T1000 (cell line): ENCODE data around the gene MPP4.

ENCODE experiments used
- DNase-seq: peaks from one replicate; lab custom pipeline; 2025; ENCODE audit warnings: mixed read lengths; lab: John Stamatoyannopoulos, UW

MPP4 gene

GRCh38 chr2:201698588-201699226 lies at the start of gene MPP4:
Gene MPP4, minus strand, starts transcription at chr2:201698644. Its CDS starts 4,690 bp downstream, at chr2:201693954.
- DNase-seq, result no peak

GRCh38 chr2:201746551-201746950 lies 48.1 kb upstream of the MPP4 start:
- DNase-seq, result no peak

- DNase-seq, result no peak
These were observed 37.0 kb upstream of the MPP4 start for GRCh38 chr2:201735486-201735885.

GRCh38 chr2:201734111-201734510 lies 35.7 kb upstream of the MPP4 start:
- no peak for DNase-seq

GRCh38 chr2:201733544-201733943 lies 35.1 kb upstream of the MPP4 start:
- no peak for DNase-seq

- no peak for DNase-seq
These were observed 32.3 kb upstream of the MPP4 start for GRCh38 chr2:201730651-201731285.

GRCh38 chr2:201715459-201715858 lies 17.0 kb upstream of the MPP4 start:
- no peak for DNase-seq

GRCh38 chr2:201712726-201713125 lies 14.3 kb upstream of the MPP4 start:
- DNase-seq, result no peak

GRCh38 chr2:201709747-201710146 lies 11.3 kb upstream of the MPP4 start:
- no peak for DNase-seq

GRCh38 chr2:201709049-201709448 lies 10.6 kb upstream of the MPP4 start:
- no peak for DNase-seq

GRCh38 chr2:201707753-201708152 lies 9.3 kb upstream of the MPP4 start:
- no peak for DNase-seq

GRCh38 chr2:201707142-201707541 lies 8.7 kb upstream of the MPP4 start:
- no peak for DNase-seq

- no peak for DNase-seq
These were observed 6.1 kb upstream of the MPP4 start for GRCh38 chr2:201704536-201704935.

GRCh38 chr2:201701646-201702045 lies 3.2 kb upstream of the MPP4 start:
- DNase-seq, result no peak

- DNase-seq, result no peak
These were observed 972 bp upstream of the MPP4 start for GRCh38 chr2:201699416-201699815.

GRCh38 chr2:201697899-201698298 lies 545 bp downstream of the MPP4 start:
- DNase-seq, result no peak

- peak; percentile 48 for DNase-seq
These were observed 2.2 kb downstream of the MPP4 start for GRCh38 chr2:201696151-201696659.

GRCh38 chr2:201685156-201685555 lies 13.3 kb downstream of the MPP4 start:
- DNase-seq, result no peak

- no peak for DNase-seq
These were observed 17.7 kb downstream of the MPP4 start for GRCh38 chr2:201680743-201681142.

- DNase-seq, result no peak
These were observed 20.0 kb downstream of the MPP4 start for GRCh38 chr2:201678401-201678800.

- no peak for DNase-seq
These were observed 23.0 kb downstream of the MPP4 start for GRCh38 chr2:201675454-201675853.

GRCh38 chr2:201674794-201675193 lies 23.6 kb downstream of the MPP4 start:
- no peak for DNase-seq

GRCh38 chr2:201674298-201674697 lies 24.1 kb downstream of the MPP4 start:
- no peak for DNase-seq

- DNase-seq, result no peak
These were observed 24.9 kb downstream of the MPP4 start for GRCh38 chr2:201673546-201673945.
